Glutamatergic neuron (in vitro differentiated cells): ENCODE data around the gene THUMPD2. TPM values are rescaled to one million over a fixed set of nuclear protein-coding genes. Genes with fewer than 3 reads are reported as not detected.
"Not testable (repeated sequence)": the region's sequence is repeated elsewhere in the genome, so short reads cannot be mapped to it uniquely, and the experiment has no call there.

Source experiments
- DNase-seq: peaks from one replicate; pipeline ENCODE4 v3.0.0; 2022
- H3K27ac Mint-ChIP-seq: one replicate; pipeline ENCODE4 v1.8.0; 2020; ENCODE audit warnings: mild to moderate bottlenecking, mixed read lengths, inconsistent platforms; ENCODE audit not compliant: unreplicated experiment
- H3K27me3 Mint-ChIP-seq: one replicate; pipeline ENCODE4 v1.8.0; 2020; ENCODE audit warnings: mild to moderate bottlenecking, moderate library complexity, mixed read lengths, inconsistent platforms; ENCODE audit not compliant: unreplicated experiment
- H3K36me3 Mint-ChIP-seq: one replicate; pipeline ENCODE4 v1.8.0; 2020; ENCODE audit warnings: mild to moderate bottlenecking, mixed read lengths, inconsistent platforms; ENCODE audit not compliant: unreplicated experiment
- H3K4me1 Mint-ChIP-seq: one replicate; pipeline ENCODE4 v1.8.0; 2020; ENCODE audit warnings: mild to moderate bottlenecking, low read depth, mixed read lengths, inconsistent platforms; ENCODE audit not compliant: unreplicated experiment
- H3K4me3 Mint-ChIP-seq: one replicate; pipeline ENCODE4 v1.8.0; 2020; ENCODE audit warnings: mild to moderate bottlenecking, mixed read lengths, inconsistent platforms; ENCODE audit not compliant: unreplicated experiment
- H3K9me3 Mint-ChIP-seq: one replicate; pipeline ENCODE4 v1.8.0; 2020; ENCODE audit warnings: mild to moderate bottlenecking, moderate library complexity, mixed read lengths, inconsistent platforms; ENCODE audit not compliant: unreplicated experiment
- CTCF ChIP-seq: fragments of 200-600 bp; sonication (generic); IDR thresholded peaks from one replicate; pipeline ENCODE4 v1.5.0; 2021; ENCODE audit not compliant: partially characterized antibody, unreplicated experiment
- total RNA-seq: library from RNA; stranded (reverse); fragmentation: NEBNext Ultra II Directional; extraction: Animal tissue kit (Norgen Biotek cat#: 25700); gene quantifications from one replicate; pipeline ENCODE4 v1.2.1, GENCODE V29; 2021; ENCODE audit not compliant: unreplicated experiment

Gene THUMPD2
- total RNA-seq, 1 donor from 2014 or later = 6.0 TPM

GRCh38 chr2:39805936-39806608, 27.0 kb upstream of the THUMPD2 start:
- H3K27ac Mint-ChIP-seq = no peak overlapping the region
- no peak for TF ChIP-seq CTCF
- H3K4me1 Mint-ChIP-seq = no peaks in the 10 kb centered on the region
- H3K4me3 Mint-ChIP-seq = no peak overlapping the region
- DNase-seq = no peak
- H3K9me3 Mint-ChIP-seq = peaks cover 2% of the 10 kb centered on the region
- H3K36me3 Mint-ChIP-seq = peaks cover 5% of the 10 kb centered on the region
- H3K27me3 Mint-ChIP-seq = peaks cover 4% of the 10 kb centered on the region

GRCh38 chr2:39803839-39804238, 24.8 kb upstream of the THUMPD2 start:
- DNase-seq = no peak
- Mint-ChIP-seq H3K27me3 (peaks cover 4% of the 10 kb centered on the region), H3K4me1 (no peaks in the 10 kb centered on the region), H3K36me3 (peaks cover 5% of the 10 kb centered on the region), H3K4me3 (no peak overlapping the region), H3K9me3 (peaks cover 2% of the 10 kb centered on the region), H3K27ac (no peak overlapping the region)
- no peak for TF ChIP-seq CTCF

- no peak for DNase-seq
- TF ChIP-seq CTCF = no peak
- peaks cover 2% of the 10 kb centered on the region for H3K9me3 Mint-ChIP-seq
- no peak overlapping the region for H3K27ac Mint-ChIP-seq
- no peaks in the 10 kb centered on the region for H3K4me1 Mint-ChIP-seq
- H3K4me3 Mint-ChIP-seq = no peak overlapping the region
- no peaks in the 10 kb centered on the region for H3K27me3 Mint-ChIP-seq
- peaks cover 5% of the 10 kb centered on the region for H3K36me3 Mint-ChIP-seq
Measured at GRCh38 chr2:39800752-39801151, 21.7 kb upstream of the THUMPD2 start.

DNA sequence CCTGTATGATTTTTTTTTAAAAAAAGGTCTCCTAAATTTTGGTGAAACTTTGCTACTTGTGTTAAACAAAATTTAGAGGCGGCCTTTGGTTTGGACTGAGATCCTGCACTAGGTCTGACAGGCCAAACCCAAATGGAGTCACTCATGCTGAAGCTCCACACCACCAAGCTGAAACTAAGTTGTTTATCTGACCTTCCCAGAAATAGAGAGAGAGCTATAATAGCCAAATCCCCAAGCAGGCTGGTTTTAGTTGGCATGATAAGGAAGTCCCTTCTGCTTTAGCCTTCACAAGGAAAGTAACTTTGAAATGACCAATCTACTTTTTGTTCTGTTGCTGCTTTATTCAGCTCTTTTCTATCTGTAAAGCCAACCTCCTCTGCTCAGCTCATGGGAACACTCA, 17.1 kb upstream of the THUMPD2 start:
- DNase-seq = no peak
- H3K27me3 Mint-ChIP-seq = no peaks in the 10 kb centered on the region
- peaks cover 8% of the 10 kb centered on the region for H3K36me3 Mint-ChIP-seq
- H3K27ac Mint-ChIP-seq = no peak overlapping the region
- H3K4me1 Mint-ChIP-seq = no peaks in the 10 kb centered on the region
- TF ChIP-seq CTCF = no peak
- peaks cover 2% of the 10 kb centered on the region for H3K9me3 Mint-ChIP-seq
- H3K4me3 Mint-ChIP-seq = no peak overlapping the region

DNA sequence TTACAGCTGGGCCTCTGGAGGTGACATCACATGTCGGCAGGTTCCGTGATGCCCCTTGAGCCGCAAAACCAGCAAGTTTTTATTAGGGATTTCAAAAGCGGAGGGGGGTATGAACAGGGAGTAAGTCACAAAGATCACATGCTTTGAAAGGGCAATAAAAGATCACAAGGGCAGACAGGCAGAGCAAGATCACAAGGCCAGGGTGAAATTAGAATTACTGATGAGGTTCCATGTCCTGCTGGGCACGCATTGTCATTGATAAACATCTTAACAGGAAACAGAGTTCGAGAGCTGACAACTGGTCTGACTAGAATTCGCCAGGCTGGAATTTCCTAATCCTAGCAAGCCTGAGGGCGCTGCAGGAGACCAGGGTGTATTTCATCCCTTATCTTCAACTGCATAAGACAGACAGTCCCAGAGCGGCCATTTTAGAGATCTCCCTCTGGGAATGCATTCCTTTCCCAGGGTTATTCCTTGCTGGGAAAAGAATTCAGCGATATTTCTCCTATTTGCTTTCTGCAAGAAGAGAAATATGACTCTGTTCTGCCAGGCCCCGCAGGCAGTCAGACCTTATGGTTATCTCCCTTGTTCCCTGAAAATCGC, 11.3 kb upstream of the THUMPD2 start:
- not testable (repeated sequence) for H3K27me3 Mint-ChIP-seq, H3K4me3 Mint-ChIP-seq, H3K27ac Mint-ChIP-seq, H3K4me1 Mint-ChIP-seq, H3K9me3 Mint-ChIP-seq, DNase-seq
- H3K36me3 Mint-ChIP-seq = peaks cover 20% of the 10 kb centered on the region
